Activated CD8-positive, alpha-beta memory T cell treated with anti-CD3 and anti-CD28 coated beads, Interleukin-2, amount 50 U/mL, for 1 hour (primary cell): ENCODE measurements around the gene PPP1R36.
"Not testable (repeated sequence)": the region's sequence is repeated elsewhere in the genome, so short reads cannot be mapped to it uniquely, and the experiment has no call there.

Source experiments
- DNase-seq: peaks from one replicate; pipeline ENCODE4 v3.0.0-alpha.2; 2020; ENCODE audit errors: extremely low read depth

PPP1R36 gene

GRCh38 chr14:64520699-64521098 is 29.1 kb upstream of the PPP1R36 start:
- DNase-seq, result no peak

- no peak for DNase-seq
Measured at GRCh38 chr14:64522591-64523355, 27.0 kb upstream of the PPP1R36 start.

GRCh38 chr14:64525354-64525753 is 24.4 kb upstream of the PPP1R36 start:
- no peak for DNase-seq

GRCh38 chr14:64531567-64531966 is 18.2 kb upstream of the PPP1R36 start:
- no peak for DNase-seq

- DNase-seq, result no peak
Measured at GRCh38 chr14:64536488-64537245, 13.1 kb upstream of the PPP1R36 start.

- peak; percentile 85 for DNase-seq
Measured at GRCh38 chr14:64540208-64541202, 9.3 kb upstream of the PPP1R36 start, which contains the start of gene HSPA2. TSS of gene HSPA2 (plus strand) at chr14:64540741. CDS start at chr14:64540850, 109 bp downstream.

- DNase-seq, result no peak
Measured at GRCh38 chr14:64541261-64541971, 8.3 kb upstream of the PPP1R36 start.

- no peak for DNase-seq
Measured at GRCh38 chr14:64541972-64542835, 7.6 kb upstream of the PPP1R36 start.

- DNase-seq, result no peak
Measured at GRCh38 chr14:64542836-64543201, 6.9 kb upstream of the PPP1R36 start.

GRCh38 chr14:64544607-64545312 is 5.0 kb upstream of the PPP1R36 start:
- no peak for DNase-seq

GRCh38 chr14:64549016-64549415 is 745 bp upstream of the PPP1R36 start:
- DNase-seq, result no peak

GRCh38 chr14:64550621-64551333 is 1.0 kb downstream of the PPP1R36 start:
- DNase-seq, result no peak

GRCh38 chr14:64554556-64554955 is 4.8 kb downstream of the PPP1R36 start:
- no peak for DNase-seq

GRCh38 chr14:64556526-64556925 is 6.8 kb downstream of the PPP1R36 start:
- no peak for DNase-seq

GRCh38 chr14:64558216-64558615 is 8.5 kb downstream of the PPP1R36 start:
- DNase-seq, result not testable (repeated sequence)

- DNase-seq, result no peak
Measured at GRCh38 chr14:64561631-64562030, 11.9 kb downstream of the PPP1R36 start.

- DNase-seq, result no peak
Measured at GRCh38 chr14:64562436-64562835, 12.7 kb downstream of the PPP1R36 start.

GRCh38 chr14:64563696-64564095 is 13.9 kb downstream of the PPP1R36 start:
- no peak for DNase-seq

- DNase-seq, result no peak
Measured at GRCh38 chr14:64566651-64567122, 16.9 kb downstream of the PPP1R36 start.
